ENCODE results near the gene GALNT11. TPM values are rescaled to one million over a fixed set of nuclear protein-coding genes. Genes with fewer than 3 reads are reported as not detected.

GALNT11 gene
- total RNA-seq, 1 experiment from 2014 or later: 24.1 TPM

DNA sequence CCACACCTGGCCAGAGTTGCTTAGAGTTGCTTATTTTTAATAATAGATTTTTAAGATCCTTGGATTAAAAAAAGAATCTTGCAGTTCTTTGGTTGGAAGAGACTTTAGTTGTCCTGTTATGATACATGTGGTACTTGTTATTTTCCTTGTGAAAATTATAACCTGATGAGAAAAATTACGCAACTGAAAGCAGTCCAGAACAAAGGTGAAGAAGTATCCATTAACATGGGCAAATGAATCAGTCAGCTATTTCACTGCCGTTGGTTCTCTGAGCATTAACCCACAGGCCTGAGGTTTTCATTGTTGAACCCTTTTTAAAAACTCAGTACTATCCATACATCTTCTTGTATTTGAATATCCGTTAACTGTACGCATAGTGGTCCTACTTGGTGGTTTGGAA, 68.2 kb downstream of the GALNT11 start:
- Mint-ChIP-seq H3K9me3 (peaks cover 8 to 11% of the 10 kb centered on the region in 2 experiments), H3K27me3 (ENCODE audit: low read depth) (no peaks in the 10 kb centered on the region), H3K4me3 (no peak overlapping the region), H3K4me1 (peaks cover 0 to 3% of the 10 kb centered on the region in 2 experiments; a peak in 1 of 4 replicates), H3K27ac (no peak overlapping the region), H3K36me3 (ENCODE audit: insufficient read depth in 1 of 3, low read depth in 3 of 3) (peaks cover 9 to 12% (median 11%) of the 10 kb centered on the region in 3 experiments)
- no peak overlapping the region for H3K14ac ChIP-seq (ENCODE audit: insufficient read depth, low read length)
- H3K23ac ChIP-seq (ENCODE audit: insufficient read length, low read depth, low read length): no peak overlapping the region
- no peaks in the 10 kb centered on the region for H3K79me1 ChIP-seq (ENCODE audit: insufficient read depth, low read depth, low read length, poor library complexity, severe bottlenecking)
- TF ChIP-seq, protein P1, sequence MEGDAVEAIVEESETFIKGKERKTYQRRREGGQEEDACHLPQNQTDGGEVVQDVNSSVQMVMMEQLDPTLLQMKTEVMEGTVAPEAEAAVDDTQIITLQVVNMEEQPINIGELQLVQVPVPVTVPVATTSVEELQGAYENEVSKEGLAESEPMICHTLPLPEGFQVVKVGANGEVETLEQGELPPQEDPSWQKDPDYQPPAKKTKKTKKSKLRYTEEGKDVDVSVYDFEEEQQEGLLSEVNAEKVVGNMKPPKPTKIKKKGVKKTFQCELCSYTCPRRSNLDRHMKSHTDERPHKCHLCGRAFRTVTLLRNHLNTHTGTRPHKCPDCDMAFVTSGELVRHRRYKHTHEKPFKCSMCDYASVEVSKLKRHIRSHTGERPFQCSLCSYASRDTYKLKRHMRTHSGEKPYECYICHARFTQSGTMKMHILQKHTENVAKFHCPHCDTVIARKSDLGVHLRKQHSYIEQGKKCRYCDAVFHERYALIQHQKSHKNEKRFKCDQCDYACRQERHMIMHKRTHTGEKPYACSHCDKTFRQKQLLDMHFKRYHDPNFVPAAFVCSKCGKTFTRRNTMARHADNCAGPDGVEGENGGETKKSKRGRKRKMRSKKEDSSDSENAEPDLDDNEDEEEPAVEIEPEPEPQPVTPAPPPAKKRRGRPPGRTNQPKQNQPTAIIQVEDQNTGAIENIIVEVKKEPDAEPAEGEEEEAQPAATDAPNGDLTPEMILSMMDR (conservative IDR thresholded peaks at IDR 0.05): no peak
- no peak overlapping the region for H4K8ac ChIP-seq (replicated peaks; ENCODE audit: insufficient read length, low read depth, low read length)
- no peak overlapping the region for H3K9ac ChIP-seq (ENCODE audit: extremely low read depth, insufficient read length, low read length)
- no peak overlapping the region for H2BK20ac ChIP-seq (ENCODE audit: low read depth, low read length, poor library complexity, severe bottlenecking)
- no peaks in the 10 kb centered on the region for H3K4me1 ChIP-seq (ENCODE audit: insufficient read depth, low read length)
- no CpG with 5 or more reads among the region's 4 CpGs for WGBS (ENCODE audit: extremely low coverage, insufficient read length, low lambda C conversion rate)
- H2AK5ac ChIP-seq (ENCODE audit: insufficient read length, low read length): no peak overlapping the region
- no peak overlapping the region for H3K4ac ChIP-seq (ENCODE audit: low read depth, low read length)
- H4K91ac ChIP-seq (ENCODE audit: insufficient read length, low read depth, low read length): no peak overlapping the region
- H4K20me1 ChIP-seq (ENCODE audit: control insufficient read depth, insufficient read depth, insufficient read length): no peaks in the 10 kb centered on the region
- H3K56ac ChIP-seq (ENCODE audit: insufficient read length, low read depth, low read length): no peak overlapping the region
- H2BK12ac ChIP-seq (ENCODE audit: insufficient read length, low read depth, low read length): no peak overlapping the region
- H3K27ac ChIP-seq (ENCODE audit: insufficient read length, low read depth, low read length): no peak overlapping the region
- no peaks in the 10 kb centered on the region for H3K23me2 ChIP-seq (ENCODE audit: insufficient read length, low read depth, low read length, poor library complexity, severe bottlenecking)
- no peak overlapping the region for H3T11ph ChIP-seq (ENCODE audit: low read length)
- no peak overlapping the region for H2BK5ac ChIP-seq (ENCODE audit: insufficient read length, low read length)
- no peak overlapping the region for H2AFZ ChIP-seq (ENCODE audit: low read length)
- peaks cover 2% of the 10 kb centered on the region for H3K9me3 ChIP-seq (ENCODE audit: control insufficient read depth, low read depth, low read length)
- no peak overlapping the region for H4K5ac ChIP-seq (ENCODE audit: insufficient read length, low read depth, low read length)
- no peak overlapping the region for H3K4me2 ChIP-seq (ENCODE audit: insufficient read depth, insufficient read length, low read length)
- no peaks in the 10 kb centered on the region; the same call in 1 of the 2 replicates for H3K79me2 ChIP-seq (ENCODE audit: insufficient read depth, low read length)
- H2BK120ac ChIP-seq (ENCODE audit: low read depth, low read length, poor library complexity, severe bottlenecking): no peak overlapping the region
- no peak overlapping the region for H3K18ac ChIP-seq (ENCODE audit: insufficient read length, low read depth, low read length)
- no peaks in the 10 kb centered on the region for H3K27me3 ChIP-seq (ENCODE audit: insufficient read depth, low read length)
- no peak for DNase-seq
- no peak overlapping the region for H2BK15ac ChIP-seq (ENCODE audit: low read depth, low read length)
